Neural crest cell (in vitro differentiated cells): ENCODE results near the gene ZC3HAV1. TPM values are rescaled to one million over a fixed set of nuclear protein-coding genes. Genes with fewer than 3 reads are reported as not detected.

Experiments
- DNase-seq: peaks from one replicate; pipeline ENCODE4 v3.0.0; 2021; ENCODE audit warnings: low read depth, mixed read lengths, low spot score
- H3K27ac Mint-ChIP-seq: one replicate; pipeline ENCODE4 v1.8.0; 2021; ENCODE audit warnings: mild to moderate bottlenecking, mixed read lengths; ENCODE audit not compliant: unreplicated experiment
- H3K27me3 Mint-ChIP-seq: 2 replicates; pipeline ENCODE4 v1.8.0; 2021; ENCODE audit warnings: low read depth, mild to moderate bottlenecking, mixed read lengths
- H3K36me3 Mint-ChIP-seq: 2 replicates; pipeline ENCODE4 v1.8.0; 2021; ENCODE audit warnings: low read depth, mild to moderate bottlenecking, mixed read lengths
- H3K4me1 Mint-ChIP-seq: 2 replicates; pipeline ENCODE4 v1.8.0; 2021; ENCODE audit warnings: mixed read lengths
- H3K4me3 Mint-ChIP-seq: one replicate; pipeline ENCODE4 v1.8.0; 2021; ENCODE audit warnings: mild to moderate bottlenecking, mixed read lengths
- H3K9me3 Mint-ChIP-seq: 2 replicates; pipeline ENCODE4 v1.8.0; 2021; ENCODE audit warnings: mixed read lengths
- total RNA-seq: library from RNA; stranded (reverse); gene quantifications from 2 replicates; pipeline ENCODE4 v1.2.1, GENCODE V29; 2021
- TF ChIP-seq, protein P1 (sequence below): fragments of 200-600 bp; sonication (generic); conservative IDR thresholded peaks from 2 replicates; pipeline ENCODE4 v1.5.0; 2021; ENCODE audit warnings: antibody characterized with exemption, mild to moderate bottlenecking

The ZC3HAV1 gene
- total RNA-seq, 1 donor from 2014 or later = 19.6 TPM

DNA sequence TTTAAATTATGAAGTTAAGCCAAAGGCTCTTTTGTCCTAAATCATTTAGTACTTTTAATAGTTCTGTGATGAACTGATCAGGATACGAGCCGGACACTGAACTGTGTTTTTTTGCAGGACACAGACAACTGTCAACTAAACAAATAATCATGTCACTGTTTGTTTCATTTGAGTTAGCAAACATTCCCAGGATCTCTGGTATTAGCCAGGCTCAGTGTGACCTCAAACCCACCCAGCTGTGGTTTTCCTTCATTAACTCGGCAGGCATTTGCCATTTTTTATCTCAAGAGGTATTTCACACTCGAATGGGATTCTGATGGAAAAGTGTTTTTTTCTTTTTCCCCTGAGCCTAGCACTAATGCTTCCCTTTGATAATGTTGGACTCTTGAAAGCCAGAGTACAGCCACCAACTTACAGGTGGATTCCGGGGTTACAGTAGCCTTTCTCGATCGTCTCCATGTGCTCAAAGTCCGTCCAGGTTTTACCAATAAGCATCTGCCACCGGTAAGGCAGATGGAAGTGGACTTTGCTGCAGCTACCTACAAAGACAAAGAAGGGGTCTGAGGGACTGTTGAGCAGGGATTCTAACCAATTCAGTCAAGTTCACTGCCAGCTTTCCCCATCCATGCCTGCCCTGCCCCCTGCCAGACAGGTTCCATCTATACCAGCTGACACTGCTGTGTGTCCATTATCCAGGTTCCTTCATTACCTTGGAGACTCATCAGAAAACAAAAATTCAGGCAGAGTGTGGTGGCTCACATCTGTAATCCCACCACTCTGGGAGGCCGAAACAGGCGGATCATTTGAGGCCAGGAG is 33.4 kb downstream of the ZC3HAV1 start:
- Mint-ChIP-seq H3K36me3 (peaks cover 4% of the 10 kb centered on the region), H3K4me3 (no peak overlapping the region), H3K4me1 (peaks cover 16% of the 10 kb centered on the region), H3K9me3 (no peaks in the 10 kb centered on the region), H3K27ac (no peak overlapping the region), H3K27me3 (no peaks in the 10 kb centered on the region)
- TF ChIP-seq, protein P1, sequence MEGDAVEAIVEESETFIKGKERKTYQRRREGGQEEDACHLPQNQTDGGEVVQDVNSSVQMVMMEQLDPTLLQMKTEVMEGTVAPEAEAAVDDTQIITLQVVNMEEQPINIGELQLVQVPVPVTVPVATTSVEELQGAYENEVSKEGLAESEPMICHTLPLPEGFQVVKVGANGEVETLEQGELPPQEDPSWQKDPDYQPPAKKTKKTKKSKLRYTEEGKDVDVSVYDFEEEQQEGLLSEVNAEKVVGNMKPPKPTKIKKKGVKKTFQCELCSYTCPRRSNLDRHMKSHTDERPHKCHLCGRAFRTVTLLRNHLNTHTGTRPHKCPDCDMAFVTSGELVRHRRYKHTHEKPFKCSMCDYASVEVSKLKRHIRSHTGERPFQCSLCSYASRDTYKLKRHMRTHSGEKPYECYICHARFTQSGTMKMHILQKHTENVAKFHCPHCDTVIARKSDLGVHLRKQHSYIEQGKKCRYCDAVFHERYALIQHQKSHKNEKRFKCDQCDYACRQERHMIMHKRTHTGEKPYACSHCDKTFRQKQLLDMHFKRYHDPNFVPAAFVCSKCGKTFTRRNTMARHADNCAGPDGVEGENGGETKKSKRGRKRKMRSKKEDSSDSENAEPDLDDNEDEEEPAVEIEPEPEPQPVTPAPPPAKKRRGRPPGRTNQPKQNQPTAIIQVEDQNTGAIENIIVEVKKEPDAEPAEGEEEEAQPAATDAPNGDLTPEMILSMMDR = no peak
- DNase-seq = no peak

DNA sequence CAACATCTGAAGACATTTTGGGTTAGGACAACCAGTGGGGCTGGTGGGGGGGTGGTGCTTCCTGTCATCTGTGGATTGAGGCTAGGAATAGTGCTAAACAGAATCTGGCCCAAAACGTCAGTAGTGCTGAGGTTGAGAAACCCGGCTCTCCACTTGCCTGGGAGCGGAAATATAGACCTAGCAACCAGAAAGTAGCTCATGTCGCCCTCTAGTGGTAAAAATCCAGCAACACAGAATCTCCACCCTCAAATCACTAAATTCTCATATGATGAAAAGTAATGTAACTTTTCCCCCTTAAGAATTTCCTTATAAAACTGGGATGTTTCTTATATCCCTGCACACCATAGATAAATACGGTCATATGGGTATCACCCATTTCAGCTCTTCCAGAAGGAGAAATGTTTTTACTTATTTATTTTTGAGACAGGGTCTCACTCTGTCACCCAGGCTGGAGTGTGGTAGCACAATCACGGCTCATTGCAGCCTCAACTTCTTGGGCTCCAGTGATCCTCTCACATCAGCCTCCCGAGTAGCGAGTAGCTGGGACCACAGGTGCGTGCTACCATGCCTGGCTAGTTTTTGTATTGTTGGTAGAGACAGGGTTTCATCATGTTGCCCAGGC is 34.4 kb downstream of the ZC3HAV1 start:
- Mint-ChIP-seq H3K36me3 (peaks cover 4% of the 10 kb centered on the region), H3K27me3 (no peaks in the 10 kb centered on the region), H3K27ac (peak overlapping the region; percentile 4), H3K4me3 (no peak overlapping the region), H3K4me1 (peaks cover 16% of the 10 kb centered on the region), H3K9me3 (no peaks in the 10 kb centered on the region)
- peak; percentile 54 for DNase-seq
- TF ChIP-seq, protein P1 = peak; percentile 93

DNA sequence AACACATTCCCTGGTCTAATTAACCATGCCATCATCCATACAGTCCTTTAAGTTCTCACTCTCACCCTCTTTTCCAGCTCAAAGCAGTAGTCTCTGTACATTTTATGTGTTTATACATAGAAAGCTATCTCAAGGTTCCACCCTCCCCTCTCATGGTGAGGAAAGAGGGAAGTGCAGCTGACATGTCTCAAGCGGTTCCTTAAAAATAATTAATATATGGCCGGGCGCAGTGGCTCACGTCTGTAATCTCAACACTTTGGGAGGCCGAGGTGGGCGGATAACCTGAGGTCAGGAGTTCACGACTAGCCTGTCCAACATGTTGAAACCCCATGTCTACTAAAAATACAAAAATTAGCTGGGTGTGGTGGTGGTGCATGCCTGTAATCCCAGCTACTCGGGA is 36.7 kb downstream of the ZC3HAV1 start:
- Mint-ChIP-seq H3K4me3 (no peak overlapping the region), H3K4me1 (peaks cover 5% of the 10 kb centered on the region), H3K9me3 (no peaks in the 10 kb centered on the region), H3K27ac (peak overlapping the region; percentile 78), H3K36me3 (peaks cover 15% of the 10 kb centered on the region), H3K27me3 (no peaks in the 10 kb centered on the region)
- TF ChIP-seq, protein P1 = no peak
- no peak for DNase-seq

DNA sequence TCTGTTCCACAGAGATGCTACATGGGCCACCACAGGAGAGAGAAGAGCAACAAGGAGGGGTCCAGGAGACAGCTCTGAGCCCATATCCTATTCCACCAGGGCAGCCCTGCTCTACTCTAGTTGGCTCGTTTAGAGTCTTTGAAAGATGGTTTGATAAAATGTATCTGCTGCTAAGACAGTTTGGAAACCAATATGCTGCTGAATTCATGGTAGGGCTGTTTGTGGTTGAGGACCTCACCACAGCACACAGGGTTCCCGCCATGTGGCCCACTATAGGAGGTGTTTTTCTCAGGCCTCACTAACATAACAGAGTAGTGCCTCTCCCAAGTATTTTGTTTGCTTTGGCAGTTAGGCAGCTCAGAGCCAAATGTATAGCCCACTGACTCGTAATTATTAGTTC is 37.8 kb downstream of the ZC3HAV1 start:
- no peak for DNase-seq
- H3K27me3 Mint-ChIP-seq = no peaks in the 10 kb centered on the region
- H3K4me1 Mint-ChIP-seq = peaks cover 5% of the 10 kb centered on the region
- TF ChIP-seq, protein P1 = no peak
- no peaks in the 10 kb centered on the region for H3K9me3 Mint-ChIP-seq
- H3K27ac Mint-ChIP-seq = no peak overlapping the region
- no peak overlapping the region for H3K4me3 Mint-ChIP-seq
- peaks cover 18% of the 10 kb centered on the region for H3K36me3 Mint-ChIP-seq

DNA sequence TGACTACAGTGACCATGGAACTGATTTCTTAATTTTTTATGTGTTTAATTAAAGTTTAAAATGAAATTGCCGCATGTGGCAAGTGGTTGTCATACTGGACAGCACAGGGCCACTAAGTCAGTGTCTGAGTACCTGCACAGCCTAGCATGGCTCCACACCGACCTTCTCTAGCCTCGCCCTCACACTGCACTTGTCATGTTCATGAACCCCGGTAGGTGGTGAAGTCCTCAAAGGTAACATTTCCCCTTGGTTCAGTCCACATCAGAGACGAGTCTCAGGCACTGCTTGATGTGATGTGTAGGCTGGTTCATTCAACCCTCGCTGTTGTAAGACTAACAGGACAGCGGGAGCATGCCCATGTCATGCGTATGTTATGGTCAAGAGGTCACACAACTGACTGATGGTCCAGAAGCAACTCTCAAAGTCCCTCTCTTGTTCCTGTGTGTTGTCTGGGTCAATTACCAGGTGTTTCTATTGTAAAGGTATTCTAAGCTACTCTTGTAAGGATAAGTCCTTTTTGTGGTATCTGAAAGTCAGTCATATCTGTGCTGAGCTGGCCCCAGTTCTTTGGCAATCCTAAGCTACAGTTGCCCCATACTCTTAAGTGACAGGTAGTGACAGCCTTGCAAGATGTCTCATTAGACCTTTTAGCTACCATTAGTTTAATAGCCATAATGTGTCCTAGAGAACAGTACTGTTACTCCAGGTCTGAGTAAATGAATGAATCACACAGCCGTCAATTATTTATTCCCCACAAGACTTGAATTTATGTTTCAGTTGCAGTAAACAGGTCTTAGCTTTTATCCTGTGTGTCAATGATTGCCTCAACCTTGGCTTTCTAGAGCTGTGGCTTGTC is 40.7 kb downstream of the ZC3HAV1 start:
- no peak overlapping the region for H3K27ac Mint-ChIP-seq
- H3K27me3 Mint-ChIP-seq = no peaks in the 10 kb centered on the region
- no peak overlapping the region for H3K4me3 Mint-ChIP-seq
- DNase-seq = no peak
- H3K36me3 Mint-ChIP-seq = peaks cover 23% of the 10 kb centered on the region
- H3K4me1 Mint-ChIP-seq = no peaks in the 10 kb centered on the region
- TF ChIP-seq, protein P1 = no peak
- no peaks in the 10 kb centered on the region for H3K9me3 Mint-ChIP-seq
